Activated B cell treated with CpG ODN at 0.5 μM for 24 hours (primary cell): Measurements from ENCODE around the gene ARHGEF11. TPM values are rescaled to one million over a fixed set of nuclear protein-coding genes. Genes with fewer than 3 reads are reported as not detected.

ENCODE experiments used
- ATAC-seq: fragments of 200-7000 bp; cut with Tn5 transposase; one replicate; pipeline ENCODE4 v1.10.0; 2021; ENCODE audit warnings: low read depth, mild to moderate bottlenecking, moderate library complexity
- CTCF ChIA-PET: fragments of 350-600 bp; sonication (Branson Sonifier 250); formaldehyde crosslinking; loops from one replicate; lab custom pipeline; 2021; ENCODE audit warnings: antibody characterized with exemption; lab: Charles Lee
- POLR2A ChIA-PET: fragments of 350-600 bp; sonication (Branson Sonifier 250); formaldehyde crosslinking; loops from one replicate; lab custom pipeline; 2021; ENCODE audit warnings: antibody characterized with exemption; lab: Charles Lee
- DNase-seq: peaks from one replicate; pipeline ENCODE4 v3.0.0; 2022
- H3K27ac Mint-ChIP-seq: one replicate; pipeline ENCODE4 v1.8.0; 2020; ENCODE audit warnings: mixed read lengths
- H3K27me3 Mint-ChIP-seq: one replicate; pipeline ENCODE4 v1.8.0; 2021; ENCODE audit warnings: mixed read lengths
- H3K36me3 Mint-ChIP-seq: one replicate; pipeline ENCODE4 v1.8.0; 2021; ENCODE audit warnings: low read depth, mixed read lengths
- H3K4me1 Mint-ChIP-seq: one replicate; pipeline ENCODE4 v1.8.0; 2021; ENCODE audit warnings: mixed read lengths
- H3K4me3 Mint-ChIP-seq: one replicate; pipeline ENCODE4 v1.8.0; 2020; ENCODE audit warnings: mild to moderate bottlenecking, mixed read lengths
- H3K9me3 Mint-ChIP-seq: one replicate; pipeline ENCODE4 v1.8.0; 2020; ENCODE audit warnings: mixed read lengths
- CTCF ChIP-seq: fragments of 200-600 bp; IDR thresholded peaks from one replicate; pipeline ENCODE4 v1.8.0; 2022; ENCODE audit warnings: antibody characterized with exemption, mild to moderate bottlenecking
- intact Hi-C: fragments of 100-400 bp; cut with micrococcal nuclease; formaldehyde crosslinking; loops from one replicate; pipeline ENCODE4 v1.15.1; 2024
- total RNA-seq: library from RNA; stranded (reverse); gene quantifications from 2 replicates; pipeline ENCODE4 v1.2.3, GENCODE V29; 2022

The ARHGEF11 gene
- total RNA-seq, 1 donor from 2014 or later, result 0.95 TPM

- Mint-ChIP-seq H3K27me3 (no peaks in the 10 kb centered on the region), H3K36me3 (peaks cover 2% of the 10 kb centered on the region), H3K4me3 (no peak overlapping the region), H3K4me1 (no peaks in the 10 kb centered on the region), H3K9me3 (no peaks in the 10 kb centered on the region), H3K27ac (no peak overlapping the region)
- no peak for DNase-seq
- intact Hi-C loops, result no loop called here
- ChIA-PET CTCF (no interaction called here), POLR2A (no interaction called here)
- no peak for TF ChIP-seq CTCF
- ATAC-seq, result no peak
Observed at GRCh38 chr1:156944268-156944667, 101.3 kb downstream of the ARHGEF11 start.

GRCh38 chr1:156943756-156944155, 101.8 kb downstream of the ARHGEF11 start:
- peaks cover 2% of the 10 kb centered on the region for H3K27me3 Mint-ChIP-seq
- no peak for TF ChIP-seq CTCF
- H3K9me3 Mint-ChIP-seq, result no peaks in the 10 kb centered on the region
- no peaks in the 10 kb centered on the region for H3K4me1 Mint-ChIP-seq
- no peak overlapping the region for H3K27ac Mint-ChIP-seq
- DNase-seq, result no peak
- CTCF ChIA-PET, result no interaction called here
- peaks cover 2% of the 10 kb centered on the region for H3K36me3 Mint-ChIP-seq
- H3K4me3 Mint-ChIP-seq, result no peak overlapping the region
- intact Hi-C loops, result no loop called here
- ATAC-seq, result no peak
- POLR2A ChIA-PET, result no interaction called here

GRCh38 chr1:156942576-156942975, 103.0 kb downstream of the ARHGEF11 start:
- intact Hi-C loops, result no loop called here
- Mint-ChIP-seq H3K9me3 (no peaks in the 10 kb centered on the region), H3K27me3 (peaks cover 2% of the 10 kb centered on the region), H3K4me1 (no peaks in the 10 kb centered on the region), H3K36me3 (peaks cover 2% of the 10 kb centered on the region), H3K27ac (no peak overlapping the region), H3K4me3 (no peak overlapping the region)
- no peak for ATAC-seq
- ChIA-PET CTCF (no interaction called here), POLR2A (no interaction called here)
- no peak for DNase-seq
- no peak for TF ChIP-seq CTCF

GRCh38 chr1:156942176-156942575, 103.4 kb downstream of the ARHGEF11 start:
- no peak for ATAC-seq
- H3K36me3 Mint-ChIP-seq, result peaks cover 2% of the 10 kb centered on the region
- H3K27ac Mint-ChIP-seq, result no peak overlapping the region
- H3K4me1 Mint-ChIP-seq, result no peaks in the 10 kb centered on the region
- no peak overlapping the region for H3K4me3 Mint-ChIP-seq
- no peak for DNase-seq
- no peak for TF ChIP-seq CTCF
- no peaks in the 10 kb centered on the region for H3K9me3 Mint-ChIP-seq
- ChIA-PET POLR2A (no interaction called here), CTCF (no interaction called here)
- intact Hi-C loops, result no loop called here
- H3K27me3 Mint-ChIP-seq, result peaks cover 2% of the 10 kb centered on the region

- POLR2A ChIA-PET, result no interaction called here
- H3K27ac Mint-ChIP-seq, result no peak overlapping the region
- no peak for ATAC-seq
- no peaks in the 10 kb centered on the region for H3K9me3 Mint-ChIP-seq
- H3K36me3 Mint-ChIP-seq, result peaks cover 2% of the 10 kb centered on the region
- DNase-seq, result no peak
- TF ChIP-seq CTCF, result no peak
- intact Hi-C loops, result no loop called here
- H3K4me3 Mint-ChIP-seq, result no peak overlapping the region
- CTCF ChIA-PET, result no interaction called here
- H3K27me3 Mint-ChIP-seq, result peaks cover 2% of the 10 kb centered on the region
- H3K4me1 Mint-ChIP-seq, result no peaks in the 10 kb centered on the region
Observed at GRCh38 chr1:156941675-156942074, 103.9 kb downstream of the ARHGEF11 start.
